ENCODE results near the gene MCF2L2.
"Not testable (repeated sequence)": the region's sequence is repeated elsewhere in the genome, so short reads cannot be mapped to it uniquely, and the experiment has no call there.

Gene MCF2L2

DNA sequence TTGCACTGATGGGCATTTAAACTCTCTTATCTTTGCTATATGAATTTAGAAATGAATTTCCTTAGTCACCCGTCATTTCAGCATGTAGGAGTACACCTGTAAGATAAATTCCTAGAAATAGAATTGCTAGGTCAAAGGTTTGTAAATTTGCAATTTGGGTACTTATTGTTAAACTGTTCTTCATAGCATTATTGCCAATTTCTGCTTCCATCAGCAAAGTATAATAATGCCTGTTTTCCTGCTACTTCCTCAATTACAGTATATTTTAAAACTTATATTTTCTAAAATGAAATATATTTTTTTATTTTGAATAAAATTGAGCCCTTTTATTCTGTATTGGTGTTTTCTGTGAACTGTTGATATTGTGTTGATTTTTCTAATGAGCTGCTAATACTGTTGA lies 16.3 kb upstream of the MCF2L2 start:
- DNase-seq (ENCODE audit: low read depth in 2 of 2): no peak

DNA sequence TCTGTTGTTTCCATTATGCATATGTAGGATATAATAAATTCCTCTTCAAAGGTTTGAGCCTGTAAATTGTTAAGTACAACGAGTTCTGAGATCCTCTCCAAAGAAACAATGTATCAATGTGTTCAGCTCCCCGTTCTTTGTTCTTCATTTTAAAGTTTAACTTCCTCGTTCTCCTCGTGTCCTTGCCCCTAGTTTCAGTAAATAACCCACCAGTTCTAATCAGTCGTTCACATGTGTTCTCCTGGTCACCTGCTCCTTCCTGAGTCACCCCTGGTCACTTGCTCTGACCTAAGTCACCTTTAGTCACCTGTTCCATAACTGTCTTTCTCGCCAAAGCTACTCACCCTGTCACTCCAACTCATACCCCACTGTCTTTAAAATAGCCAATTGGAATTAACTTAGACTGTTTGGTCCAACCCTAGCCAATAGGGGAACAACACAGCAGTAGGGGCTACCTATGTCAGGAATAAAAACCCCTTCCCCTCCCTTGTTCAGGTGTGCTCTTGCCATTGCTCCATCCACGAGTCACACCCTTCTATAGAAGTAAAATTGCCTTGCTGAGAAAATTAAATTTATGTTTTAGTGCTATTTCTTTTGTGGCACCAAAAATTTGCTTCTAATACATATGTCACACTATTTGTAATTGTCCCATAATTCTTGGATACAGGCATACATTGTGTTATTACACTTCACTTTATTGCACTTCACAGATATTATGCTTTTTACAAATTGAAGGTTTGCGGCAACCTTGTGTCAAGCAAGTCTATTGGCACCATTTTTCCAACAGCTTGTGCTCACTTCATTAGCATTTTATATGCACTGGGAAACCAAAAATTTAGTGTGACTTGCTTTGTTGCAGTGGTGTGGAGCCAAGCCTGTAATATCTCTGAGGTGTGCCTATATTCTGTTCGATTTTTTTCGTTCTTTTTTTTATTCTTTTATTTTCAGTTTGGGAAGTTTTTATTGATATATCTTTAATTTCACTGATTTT lies 15.3 kb upstream of the MCF2L2 start:
- no peak for DNase-seq (ENCODE audit: low read depth in 2 of 2)

DNA sequence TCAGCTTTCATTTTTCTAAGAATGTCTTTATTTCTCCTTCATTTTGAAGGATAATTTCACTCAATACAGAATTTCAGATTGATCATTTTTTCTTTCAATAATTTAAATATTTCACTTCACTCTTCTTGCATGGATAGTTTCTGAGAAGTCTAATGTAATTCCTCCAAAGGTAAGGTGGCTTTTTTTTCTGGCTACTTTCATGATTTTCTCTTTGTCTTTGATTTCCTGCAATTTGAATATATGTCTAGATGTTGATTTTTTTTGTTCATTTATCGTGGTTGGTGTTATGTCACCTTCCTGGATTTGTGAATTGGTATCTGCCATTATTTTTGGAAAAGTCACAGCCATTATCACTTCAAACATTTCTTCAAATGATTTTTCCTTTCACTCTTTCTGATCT lies 14.6 kb upstream of the MCF2L2 start:
- no peak for DNase-seq (ENCODE audit: low read depth in 2 of 2)

DNA sequence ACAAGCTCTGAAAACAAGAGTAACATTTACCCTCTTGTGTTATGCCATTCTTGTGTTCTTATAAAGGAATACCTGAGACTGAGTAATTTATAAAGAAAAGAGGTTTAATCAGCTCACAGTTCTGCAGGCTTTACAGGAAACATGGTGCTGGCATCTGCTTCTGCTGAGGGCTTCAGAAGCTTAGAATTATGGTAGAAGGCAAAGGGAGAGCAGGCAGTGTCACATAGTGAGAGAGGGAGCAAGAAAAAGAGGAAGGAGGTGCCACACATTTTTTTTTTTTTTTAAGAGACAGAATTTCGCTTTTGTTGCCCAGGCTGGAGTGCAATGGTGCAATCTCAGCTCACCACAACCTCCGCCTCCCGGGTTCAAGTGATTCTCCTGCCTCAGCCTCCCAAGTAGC lies 12.1 kb upstream of the MCF2L2 start:
- not testable (repeated sequence) for DNase-seq (ENCODE audit: low read depth in 2 of 2)

DNA sequence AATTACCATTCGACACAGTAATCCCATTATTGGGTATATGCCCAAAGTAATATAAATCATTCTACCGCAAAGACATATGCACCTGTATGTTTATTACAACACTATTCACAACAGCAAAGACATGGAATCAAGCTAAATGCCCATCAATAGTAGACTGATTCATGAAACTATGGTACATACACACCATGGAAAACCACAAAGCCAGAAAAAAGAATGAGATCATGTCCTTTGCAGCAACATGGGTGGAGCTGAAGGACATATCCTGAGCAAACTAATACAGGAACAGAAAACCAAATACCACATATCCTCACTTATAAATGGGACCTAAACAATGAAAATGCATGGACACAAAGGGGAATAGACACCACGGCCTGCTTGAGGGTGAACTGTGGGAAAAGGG lies 11.1 kb upstream of the MCF2L2 start:
- no peak for DNase-seq (ENCODE audit: low read depth in 2 of 2)

DNA sequence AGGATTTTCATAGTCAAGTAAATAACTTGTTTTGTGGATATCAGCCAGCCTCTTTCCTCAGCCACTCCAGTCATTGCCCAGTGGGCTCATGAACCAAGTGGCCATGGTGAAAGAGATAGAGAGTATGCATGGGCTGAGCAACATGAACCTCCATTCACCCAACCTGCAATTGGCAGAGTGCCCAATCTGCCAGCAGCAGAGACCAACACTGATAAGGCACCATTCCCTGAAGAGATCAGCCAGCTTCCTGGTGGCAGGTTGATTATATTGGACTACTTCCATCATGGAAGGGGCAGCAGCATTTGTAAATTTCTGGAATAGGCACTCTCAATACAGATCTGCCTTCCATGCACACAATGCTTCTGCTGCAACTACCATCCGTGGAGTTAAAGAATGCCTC lies 10.3 kb upstream of the MCF2L2 start:
- DNase-seq (ENCODE audit: low read depth in 2 of 2): no peak

DNA sequence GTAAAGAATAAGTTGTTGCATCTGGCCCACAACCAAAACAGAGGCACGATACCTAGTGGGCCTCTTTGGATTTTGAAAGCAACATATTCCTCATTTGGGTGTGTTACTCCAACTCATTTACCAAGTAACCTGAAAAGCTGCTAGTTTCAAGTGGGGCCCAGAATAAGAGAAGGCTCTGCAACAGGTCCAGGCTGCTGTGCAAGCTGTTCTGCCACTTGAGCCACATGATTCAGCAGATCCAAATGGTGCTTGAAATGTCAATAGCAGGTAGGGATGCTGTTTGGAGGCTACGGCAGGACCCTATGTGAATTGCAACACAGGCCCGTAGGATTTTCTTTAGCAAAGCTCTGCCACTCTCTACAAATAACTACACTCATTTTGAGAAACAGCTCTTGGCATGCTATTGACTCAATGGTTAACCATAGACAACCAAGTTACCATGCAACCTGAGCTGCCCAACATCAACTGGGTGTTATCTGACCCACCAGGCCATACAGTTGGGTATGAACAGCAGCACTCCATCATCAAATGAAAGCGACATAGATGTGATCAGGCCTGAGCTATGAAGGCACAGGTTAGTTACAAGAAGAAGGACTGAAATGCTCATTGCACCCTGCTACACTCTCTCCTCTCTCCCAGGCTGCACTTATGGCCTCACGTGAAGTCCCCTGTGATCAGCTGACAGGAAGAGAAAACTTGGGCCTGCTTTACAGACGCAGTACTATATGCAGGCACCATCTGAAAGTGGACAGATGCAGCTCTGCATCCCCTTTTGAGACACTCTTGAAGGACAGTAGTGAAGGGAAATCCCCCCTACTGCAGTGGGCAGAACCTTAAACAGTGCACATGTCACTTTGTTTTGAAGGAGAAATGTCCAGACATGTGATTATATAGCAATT lies 9.5 kb upstream of the MCF2L2 start:
- DNase-seq (ENCODE audit: low read depth in 2 of 2): no peak

DNA sequence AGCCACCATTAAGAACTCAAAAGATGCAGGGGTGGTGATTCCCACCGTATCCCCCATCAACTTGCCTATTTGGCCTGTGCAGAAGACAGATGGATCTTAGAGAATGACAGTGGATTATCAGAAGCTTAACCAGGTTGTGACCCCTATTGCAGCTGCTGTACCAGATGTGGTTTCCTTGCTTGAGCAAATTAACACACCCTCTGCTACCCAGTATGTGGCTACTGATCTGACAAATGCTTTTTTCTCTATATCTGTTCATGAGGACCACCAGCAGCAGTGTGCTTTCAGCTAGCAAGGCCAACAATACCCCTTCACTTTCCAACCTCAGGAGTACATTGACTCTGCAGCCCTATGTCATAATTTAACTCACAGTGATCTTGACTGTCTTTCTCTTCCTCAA lies 8.6 kb upstream of the MCF2L2 start:
- no peak for DNase-seq (ENCODE audit: low read depth in 2 of 2)

DNA sequence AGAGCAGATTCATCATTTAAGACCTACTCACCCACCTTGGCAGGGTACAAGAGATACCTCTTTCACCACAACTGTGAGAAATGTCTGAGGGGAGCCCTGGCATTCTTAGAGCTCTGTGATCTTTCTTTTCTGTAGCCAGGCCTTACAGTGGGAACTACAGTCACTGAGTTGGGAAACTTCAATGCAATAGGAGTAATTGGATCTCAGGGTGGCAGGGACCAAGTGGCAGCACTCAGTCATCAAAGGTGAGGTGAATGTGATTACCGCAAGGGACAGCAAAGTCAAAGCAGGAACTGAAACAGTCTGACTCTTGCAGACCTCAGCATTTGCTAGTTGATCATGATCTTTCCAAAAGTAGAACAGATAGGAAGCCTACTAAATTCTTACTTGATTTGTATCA lies 7.2 kb upstream of the MCF2L2 start:
- no peak for DNase-seq (ENCODE audit: low read depth in 2 of 2)

DNA sequence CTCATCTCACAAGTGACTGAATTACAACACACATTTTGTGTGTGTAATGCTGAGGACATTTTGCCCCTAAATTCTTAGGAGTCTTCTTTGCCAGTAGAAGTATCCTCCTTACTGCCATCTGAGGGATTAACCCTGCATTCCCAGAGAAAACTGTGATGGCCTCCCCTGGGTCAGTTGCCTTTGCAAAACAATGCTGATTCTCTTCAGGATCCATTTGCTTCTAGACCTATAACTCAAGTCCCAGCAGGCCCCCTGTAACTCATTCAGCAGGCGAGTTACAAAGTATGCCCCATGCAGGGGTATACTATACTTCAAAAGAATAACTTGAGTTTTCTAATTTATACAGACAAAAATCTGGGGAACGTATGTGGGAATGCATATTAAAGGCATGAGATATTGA lies 6.6 kb upstream of the MCF2L2 start:
- DNase-seq (ENCODE audit: low read depth in 2 of 2): no peak

DNA sequence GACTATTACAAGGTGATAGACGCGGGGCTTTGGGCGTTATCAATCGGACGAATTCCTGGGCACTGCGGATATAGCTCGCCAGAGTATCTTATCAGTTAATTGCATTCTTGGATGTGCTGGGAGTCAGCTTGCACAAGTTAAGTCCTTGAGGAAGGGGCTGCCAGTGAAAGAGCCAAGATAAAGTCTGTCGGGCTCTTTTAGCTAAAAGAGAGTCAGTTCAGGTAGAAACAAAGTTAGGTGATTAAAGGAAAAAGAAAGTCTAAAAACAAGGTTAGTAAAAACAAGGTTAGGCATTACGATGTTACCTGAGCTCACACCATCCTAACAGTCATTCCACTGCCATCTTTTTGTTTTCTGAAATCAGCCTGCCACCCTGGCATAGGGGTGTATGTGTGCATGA lies 6.1 kb upstream of the MCF2L2 start:
- DNase-seq (ENCODE audit: low read depth in 2 of 2): no peak

DNA sequence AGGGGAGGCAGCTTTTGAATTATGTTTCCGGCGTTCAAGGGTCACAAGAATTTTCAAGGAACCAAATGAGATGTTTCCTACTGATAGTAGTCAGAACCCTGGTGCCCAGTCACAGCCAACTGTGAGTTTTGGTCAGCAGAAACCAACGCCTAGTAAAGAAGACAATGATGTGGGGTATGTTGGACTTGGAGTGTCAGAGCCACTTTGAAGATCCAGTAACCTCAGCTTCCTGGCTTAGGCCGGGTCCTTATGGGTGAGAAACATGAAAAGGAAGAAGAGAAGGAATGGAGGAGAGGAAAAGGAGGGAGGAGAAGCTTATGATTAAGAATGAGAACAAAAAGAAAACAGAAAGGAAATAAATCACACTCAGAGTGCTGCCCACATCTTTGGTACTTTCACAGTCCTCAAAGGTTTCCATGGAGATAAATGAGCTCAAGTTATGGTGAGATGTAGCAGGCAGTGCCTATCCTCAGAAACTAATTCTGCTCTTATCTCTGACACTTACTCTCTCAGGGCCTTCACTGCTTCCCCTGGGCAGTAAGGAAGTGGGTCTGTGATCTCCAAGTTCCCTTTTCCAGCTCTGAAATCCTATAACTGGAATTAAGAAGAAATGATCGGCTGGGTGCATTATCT lies 2.0 kb upstream of the MCF2L2 start:
- no peak for DNase-seq (ENCODE audit: low read depth in 2 of 2)

DNA sequence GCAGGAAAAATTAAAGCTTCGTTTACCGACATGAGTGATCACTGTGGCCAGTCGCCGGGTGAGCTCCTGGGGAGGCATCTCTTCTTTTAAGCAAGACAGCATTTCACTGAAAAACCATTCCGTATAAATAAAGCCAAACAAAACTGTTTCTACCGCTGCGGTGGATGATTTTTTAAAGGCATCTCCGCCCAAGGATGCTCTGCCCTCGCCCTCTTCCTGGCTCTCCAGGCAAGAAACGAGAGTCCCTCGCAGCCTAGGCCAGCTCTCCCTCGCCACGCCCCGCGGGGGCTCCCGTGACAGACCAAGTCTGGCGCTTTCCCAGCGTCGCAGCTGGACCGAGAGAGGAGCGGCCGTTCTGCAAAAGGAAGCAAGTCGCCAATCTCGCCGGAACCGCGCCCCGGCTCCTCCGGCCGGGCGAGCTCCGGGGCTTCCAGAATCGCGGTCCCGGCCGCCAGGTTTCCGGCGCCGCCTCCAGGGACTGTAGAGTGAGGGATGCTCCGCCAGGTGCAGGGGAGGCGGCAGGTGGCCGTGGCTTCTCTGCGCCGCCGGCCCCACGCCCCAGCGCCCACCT lies 458 bp downstream of the MCF2L2 start:
- peak in 1 of 2 donors; percentile 22 for DNase-seq (ENCODE audit: low read depth in 2 of 2)

DNA sequence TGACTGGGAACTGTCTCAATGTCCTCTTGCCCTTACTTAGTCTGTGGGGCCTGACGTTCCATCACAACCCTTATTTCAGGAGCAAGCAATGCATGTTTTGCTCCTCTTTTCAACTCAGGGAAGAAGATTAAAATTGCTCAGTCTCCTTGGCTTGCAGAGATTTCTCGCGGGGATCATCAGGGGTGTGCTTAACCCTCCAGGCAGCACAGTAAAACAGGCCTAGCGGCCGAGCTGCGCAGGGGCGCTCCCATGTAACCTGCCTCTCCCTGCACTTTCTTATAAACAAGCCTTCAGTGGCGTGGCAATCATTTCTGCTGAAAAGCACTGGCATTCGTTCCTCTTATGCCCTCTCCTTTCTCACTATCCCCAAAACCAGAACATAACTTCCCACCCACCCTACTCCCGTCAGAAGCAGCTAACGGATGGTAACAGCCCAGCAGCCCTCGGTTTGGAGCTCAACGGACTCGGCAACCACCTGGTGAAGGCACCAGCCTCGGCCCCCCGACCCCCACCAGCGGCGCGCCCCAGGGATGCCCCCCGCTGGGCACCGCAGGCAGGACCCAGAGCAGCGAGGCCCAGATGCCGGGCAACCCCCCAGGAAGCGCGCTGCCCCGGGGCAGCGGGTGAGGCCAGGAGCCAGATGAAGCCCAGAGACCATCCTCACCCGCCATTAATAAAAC lies 1.1 kb downstream of the MCF2L2 start:
- no peak for DNase-seq (ENCODE audit: low read depth in 2 of 2)

DNA sequence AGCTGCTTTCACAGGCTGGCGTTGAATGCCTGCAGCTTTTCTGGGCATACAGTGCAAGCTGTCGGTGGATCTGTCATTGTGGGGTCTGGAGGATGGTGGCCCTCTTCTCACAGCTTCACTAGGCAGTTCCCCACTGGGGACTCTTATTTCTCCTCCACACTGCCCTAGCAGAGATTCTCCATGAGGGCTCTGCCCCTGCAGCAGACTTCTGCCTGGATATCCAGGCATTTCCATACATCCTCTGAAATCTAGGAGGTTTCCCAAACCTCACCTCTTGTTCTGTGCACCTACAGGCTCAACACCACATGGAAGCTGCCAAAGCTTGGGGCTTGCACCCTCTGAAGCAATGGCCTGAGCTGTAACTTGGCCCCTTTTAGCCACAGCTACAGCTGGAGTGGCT lies 9.6 kb downstream of the MCF2L2 start:
- not testable (repeated sequence) for DNase-seq (ENCODE audit: low read depth in 2 of 2)

DNA sequence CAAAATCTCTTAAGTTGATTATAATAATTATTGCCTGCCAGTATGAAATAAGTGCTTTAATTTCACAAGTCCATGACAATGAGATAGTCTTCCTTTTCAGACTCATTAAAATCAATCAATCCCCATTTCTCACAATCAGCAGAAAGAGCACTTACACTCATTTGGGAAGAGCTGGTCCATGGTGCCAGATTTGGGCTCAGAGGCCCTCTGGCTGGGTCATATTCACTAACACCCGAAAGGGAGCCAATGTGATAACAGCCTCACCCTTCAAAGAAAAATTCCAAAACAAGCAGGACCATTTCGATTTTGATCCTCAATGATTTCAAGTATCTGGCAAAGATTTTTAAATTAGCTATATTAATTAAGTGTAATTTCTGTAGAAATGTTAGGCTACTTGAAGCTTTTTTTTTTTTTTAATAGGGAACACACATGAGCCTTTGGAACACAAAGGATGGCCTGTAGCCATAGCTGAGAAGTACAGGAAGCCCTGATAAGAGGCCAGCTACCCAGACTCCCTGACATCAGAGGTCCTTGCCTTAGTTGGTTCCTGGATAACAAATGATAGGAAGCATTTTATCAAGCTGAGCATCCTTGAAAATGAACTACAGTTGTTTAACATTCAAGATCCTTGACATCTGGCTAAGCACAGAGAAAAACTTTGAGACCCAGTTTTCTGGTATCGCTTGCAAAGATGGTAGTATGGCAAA lies 17.1 kb downstream of the MCF2L2 start:
- no peak for DNase-seq (ENCODE audit: low read depth in 2 of 2)

DNA sequence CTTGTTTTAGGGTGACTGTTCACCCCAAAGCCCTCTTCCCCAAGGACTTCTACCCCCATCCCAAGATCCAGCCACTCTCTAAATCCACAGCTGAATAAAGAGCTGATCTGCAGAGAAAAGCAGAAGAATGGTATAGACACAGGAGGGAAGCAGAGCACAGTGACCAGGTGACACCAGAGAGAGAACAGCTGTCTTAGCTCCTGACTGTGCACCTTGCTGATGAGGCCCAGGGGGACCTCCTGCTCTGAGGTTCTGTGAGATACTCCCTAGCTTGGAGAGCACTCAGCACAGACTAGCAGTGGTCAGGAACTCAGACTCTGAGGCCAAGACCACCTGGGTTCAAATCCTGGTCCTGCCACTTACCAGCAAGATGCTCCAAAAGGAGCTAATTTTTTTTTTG lies 17.7 kb downstream of the MCF2L2 start:
- DNase-seq (ENCODE audit: low read depth in 2 of 2): no peak

DNA sequence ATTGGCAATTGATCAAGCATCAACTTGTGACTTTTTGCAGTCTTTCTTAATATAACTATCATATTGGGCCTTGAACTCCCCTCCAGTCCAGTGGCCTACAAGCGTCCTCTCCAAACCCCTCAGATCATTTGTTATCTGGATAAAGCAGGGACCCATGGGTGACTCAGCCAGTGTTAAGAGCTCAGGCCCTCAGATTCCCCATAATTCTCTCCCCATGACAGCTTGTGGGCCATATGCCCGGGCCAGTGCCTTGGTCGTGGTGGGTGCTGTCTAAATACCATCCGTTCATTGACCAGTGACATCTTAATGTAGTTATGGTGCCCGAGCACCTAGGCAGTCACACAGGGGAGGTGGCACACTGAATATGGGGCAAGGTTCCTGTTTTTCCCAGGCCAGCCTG lies 18.1 kb downstream of the MCF2L2 start:
- no peak for DNase-seq (ENCODE audit: low read depth in 2 of 2)

DNA sequence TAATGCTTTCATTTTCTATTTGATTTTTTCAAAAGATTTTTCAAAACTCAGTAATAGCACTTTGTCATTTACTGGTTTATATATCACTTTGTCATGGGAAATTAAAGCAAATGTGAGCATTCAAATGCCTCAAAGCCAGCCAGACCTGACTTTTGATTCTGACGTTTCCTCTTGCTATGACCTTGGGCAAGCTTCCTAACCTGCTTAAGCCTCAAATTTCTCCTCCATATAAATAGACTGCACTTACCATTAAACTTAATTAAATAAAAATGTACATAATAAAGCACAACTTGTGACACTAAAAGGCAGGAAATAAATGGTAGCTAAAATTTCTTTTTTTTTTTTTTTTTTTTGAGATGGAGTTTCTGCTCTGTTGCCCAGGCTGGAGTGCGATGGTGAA lies 19.2 kb downstream of the MCF2L2 start:
- DNase-seq (ENCODE audit: low read depth in 2 of 2): no peak

DNA sequence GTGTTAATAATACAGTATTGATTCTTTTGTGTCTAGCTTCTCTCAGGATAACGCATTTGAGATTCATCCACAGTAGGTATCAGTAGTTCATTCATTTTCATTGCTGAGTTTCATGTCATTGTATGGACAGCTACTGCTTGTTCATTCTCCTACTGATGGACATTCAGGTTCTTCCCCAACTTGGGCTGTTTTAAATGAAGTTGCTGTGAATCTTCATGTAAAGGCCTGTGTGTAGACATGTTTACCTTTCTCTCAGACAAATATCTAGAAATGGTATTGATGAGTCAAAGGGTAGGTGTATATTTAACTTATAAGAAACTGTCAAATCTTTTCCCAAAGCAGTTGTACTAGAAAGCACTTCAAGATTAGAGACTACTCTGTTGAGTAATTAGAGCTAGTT lies 26.7 kb downstream of the MCF2L2 start:
- no peak for DNase-seq (ENCODE audit: low read depth in 2 of 2)

DNA sequence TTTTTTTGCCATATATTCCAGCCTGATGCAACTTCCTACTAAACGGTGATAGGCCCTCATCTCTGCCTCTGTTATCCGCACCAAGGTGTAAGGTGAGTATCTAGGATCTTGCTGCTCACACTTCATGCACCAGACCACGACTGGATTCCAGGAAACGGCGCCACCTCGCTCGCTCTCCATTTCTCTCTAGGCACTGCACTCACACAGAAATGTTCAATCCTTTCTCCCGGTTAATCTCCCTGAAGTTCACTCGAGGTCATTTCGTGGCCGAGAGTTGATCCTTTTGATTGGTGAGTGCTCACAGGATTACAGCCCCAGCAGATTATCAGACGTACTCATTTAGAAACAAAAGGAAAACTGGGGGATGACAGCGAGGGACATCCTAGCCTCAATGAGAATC lies 28.1 kb downstream of the MCF2L2 start:
- DNase-seq (ENCODE audit: low read depth in 2 of 2): no peak
